Measurements from ENCODE around the gene SLC17A9. TPM values are rescaled to one million over a fixed set of nuclear protein-coding genes. Genes with fewer than 3 reads are reported as not detected.
A peak's percentile ranks its signal among the peaks of the same experiment; 100 is the strongest.

SLC17A9 gene
- total and polyA plus RNA-seq, 4 donors, result 2.4 to 17.3 (median 9.6) TPM

GRCh38 chr20:62924442-62925075 lies 27.9 kb upstream of the SLC17A9 start:
- WGBS, 2 donors, result 25 to 41% methylated on average over 12 of the region's 12 CpGs
- Histone ChIP-seq H3K4me1 (ENCODE audit: control insufficient read depth in 5 of 5, insufficient read depth in 5 of 5, low read length in 5 of 5) (peaks cover 23 to 59% (median 34%) of the 10 kb centered on the region in 5 donors), H3K27me3 (ENCODE audit: control insufficient read depth in 3 of 3, insufficient read depth in 3 of 3, low read length in 2 of 3) (no peaks in the 10 kb centered on the region), H3K9me3 (ENCODE audit: control insufficient read depth in 4 of 4, insufficient read depth in 3 of 4, low read length in 3 of 4) (peaks cover 0 to 1% (median 0%) of the 10 kb centered on the region in 4 donors), H3K4me3 (peak overlapping the region; percentile 100), H3K36me3 (ENCODE audit: control insufficient read depth in 4 of 4, insufficient read depth in 4 of 4, low read length in 4 of 4) (no peaks in the 10 kb centered on the region), H3K9ac (ENCODE audit: insufficient read depth in 1 of 2, low read length in 2 of 2) (peak overlapping the region; percentile 82 to 83), H3K27ac (ENCODE audit: low read depth in 1 of 2, low read length in 1 of 2) (peak overlapping the region; percentile 99 to 100)
- no peak for TF ChIP-seq CTCF (IDR thresholded peaks at IDR 0.05; ENCODE audit: control extremely low read depth, extremely low read depth)
- ATAC-seq (ENCODE audit: insufficient read depth, low FRiP score), result no peak
- no peak for DNase-seq

GRCh38 chr20:62925076-62925419 lies 27.5 kb upstream of the SLC17A9 start:
- peaks cover 0 to 1% (median 0%) of the 10 kb centered on the region in 4 donors for H3K9me3 ChIP-seq (ENCODE audit: control insufficient read depth in 4 of 4, insufficient read depth in 3 of 4, low read length in 3 of 4)
- DNase-seq, result no peak
- H3K4me3 ChIP-seq, result peak overlapping the region; percentile 100
- peaks cover 23 to 61% (median 31%) of the 10 kb centered on the region in 5 donors for H3K4me1 ChIP-seq (ENCODE audit: control insufficient read depth in 5 of 5, insufficient read depth in 5 of 5, low read length in 5 of 5)
- 1 to 4% methylated on average over 4 of the region's 4 CpGs for WGBS, 2 donors
- ATAC-seq (ENCODE audit: insufficient read depth, low FRiP score), result no peak
- peak overlapping the region; percentile 82 to 83 for H3K9ac ChIP-seq (ENCODE audit: insufficient read depth in 1 of 2, low read length in 2 of 2)
- no peaks in the 10 kb centered on the region for H3K27me3 ChIP-seq (ENCODE audit: control insufficient read depth in 3 of 3, insufficient read depth in 3 of 3, low read length in 2 of 3)
- no peak for TF ChIP-seq CTCF (IDR thresholded peaks at IDR 0.05; ENCODE audit: control extremely low read depth, extremely low read depth)
- H3K36me3 ChIP-seq (ENCODE audit: control insufficient read depth in 4 of 4, insufficient read depth in 4 of 4, low read length in 4 of 4), result no peaks in the 10 kb centered on the region
- H3K27ac ChIP-seq (ENCODE audit: low read depth in 1 of 2, low read length in 1 of 2), result peak overlapping the region; percentile 99 to 100

- Histone ChIP-seq H3K9me3 (ENCODE audit: control insufficient read depth in 4 of 4, insufficient read depth in 3 of 4, low read length in 3 of 4) (peaks cover 0 to 1% (median 0%) of the 10 kb centered on the region in 4 donors), H3K4me3 (peak overlapping the region; percentile 100), H3K27ac (ENCODE audit: low read depth in 1 of 2, low read length in 1 of 2) (peak overlapping the region; percentile 99 to 100), H3K27me3 (ENCODE audit: control insufficient read depth in 3 of 3, insufficient read depth in 3 of 3, low read length in 2 of 3) (no peaks in the 10 kb centered on the region), H3K9ac (ENCODE audit: insufficient read depth in 1 of 2, low read length in 2 of 2) (peak overlapping the region; percentile 82 to 83), H3K36me3 (ENCODE audit: control insufficient read depth in 4 of 4, insufficient read depth in 4 of 4, low read length in 4 of 4) (no peaks in the 10 kb centered on the region), H3K4me1 (ENCODE audit: control insufficient read depth in 5 of 5, insufficient read depth in 5 of 5, low read length in 5 of 5) (peaks cover 23 to 59% (median 31%) of the 10 kb centered on the region in 5 donors)
- peak; percentile 7 for ATAC-seq (ENCODE audit: insufficient read depth, low FRiP score)
- WGBS, 2 donors, result 0% methylated on average over 52 to 63 of the region's 63 CpGs
- no peak for TF ChIP-seq CTCF (IDR thresholded peaks at IDR 0.05; ENCODE audit: control extremely low read depth, extremely low read depth)
- DNase-seq, result peak in 2 of 3 donors; percentile 20 to 30
These were observed 26.9 kb upstream of the SLC17A9 start for GRCh38 chr20:62925420-62926228.
